Raji (cell line): ENCODE data around the gene SUSD1.

Source experiments
- POLR2A ChIP-seq: IDR thresholded peaks from 2 replicates; pipeline ENCODE4 v1.6.1; 2011; ENCODE audit warnings: low read depth, low read length, control low read depth; ENCODE audit not compliant: insufficient read depth

Gene SUSD1

DNA sequence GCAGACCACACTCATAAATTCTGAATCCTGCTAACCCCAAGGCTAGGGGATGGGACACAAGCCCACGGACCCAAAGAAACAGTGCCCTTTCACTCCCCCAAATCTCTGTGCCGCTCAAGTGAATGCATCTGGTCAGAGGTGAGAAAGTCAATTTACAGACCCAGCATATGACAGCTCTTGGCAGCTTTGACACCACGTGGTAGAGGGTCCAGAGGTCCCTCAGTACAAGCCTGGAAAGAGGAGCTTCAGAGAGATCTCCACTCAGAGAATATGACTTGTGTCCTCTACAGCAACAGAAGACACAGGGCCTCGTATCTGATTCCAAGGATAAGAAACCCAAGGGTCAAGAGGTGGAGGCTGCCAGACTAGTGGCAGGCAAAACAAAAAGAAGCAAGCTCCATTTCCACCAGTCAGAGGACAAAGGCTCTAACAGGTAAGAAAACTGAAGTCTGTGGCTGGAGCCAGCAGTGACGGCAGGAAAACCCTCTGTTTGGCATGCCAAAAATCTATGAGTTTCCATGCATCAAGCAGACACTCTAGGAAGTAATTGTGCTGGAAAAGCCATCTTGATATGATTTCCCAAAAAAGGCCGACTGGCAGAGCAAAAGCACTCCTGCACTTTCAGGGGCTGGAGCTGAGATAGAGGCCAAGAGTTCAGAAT lies 139.8 kb downstream of the SUSD1 start:
- no peak for TF ChIP-seq POLR2A

DNA sequence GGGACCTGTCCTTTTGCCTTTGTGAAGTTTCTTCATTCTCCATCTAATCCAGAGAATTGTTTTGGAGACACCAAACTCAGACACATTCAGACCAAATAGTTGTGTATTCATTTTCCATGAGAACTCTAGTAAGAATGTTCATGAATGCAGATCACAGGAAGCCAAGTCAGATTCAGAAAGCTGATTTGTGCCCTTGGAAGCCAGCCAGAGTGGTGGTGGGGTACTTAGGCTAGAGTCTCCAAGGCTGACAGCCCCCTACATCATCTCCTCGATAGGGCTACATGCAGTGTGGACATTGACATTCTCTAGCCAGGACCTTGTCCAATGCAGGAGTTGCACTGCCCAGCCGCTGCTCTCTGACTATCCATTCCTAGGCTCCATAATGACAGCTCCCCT lies 140.9 kb downstream of the SUSD1 start:
- TF ChIP-seq POLR2A, result no peak

- no peak for TF ChIP-seq POLR2A
Observed at GRCh38 chr9:112033237-112034215, 141.6 kb downstream of the SUSD1 start.

- no peak for TF ChIP-seq POLR2A
Observed at GRCh38 chr9:112032743-112033142, 142.4 kb downstream of the SUSD1 start.

DNA sequence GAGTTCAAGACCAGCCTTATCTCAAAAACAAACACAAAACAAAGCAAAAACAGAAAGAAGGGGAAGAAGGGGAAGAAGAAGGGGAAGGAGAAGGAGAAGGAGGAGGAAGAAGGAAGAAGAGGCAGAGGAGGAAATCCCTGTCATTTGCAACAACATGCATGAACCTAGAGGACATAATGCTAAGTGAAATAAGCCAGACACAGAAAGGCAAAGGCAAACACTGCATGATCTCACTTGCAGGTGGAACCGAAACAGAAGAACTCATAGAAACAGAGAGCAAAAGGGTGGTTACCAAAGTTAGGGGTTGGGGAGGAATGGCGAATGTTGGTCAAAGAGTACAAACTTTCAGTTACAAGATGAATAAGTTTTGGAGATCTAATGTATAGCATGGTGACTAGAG lies 143.1 kb downstream of the SUSD1 start:
- TF ChIP-seq POLR2A, result no peak

GRCh38 chr9:112031400-112031799 lies 143.7 kb downstream of the SUSD1 start:
- TF ChIP-seq POLR2A, result no peak

DNA sequence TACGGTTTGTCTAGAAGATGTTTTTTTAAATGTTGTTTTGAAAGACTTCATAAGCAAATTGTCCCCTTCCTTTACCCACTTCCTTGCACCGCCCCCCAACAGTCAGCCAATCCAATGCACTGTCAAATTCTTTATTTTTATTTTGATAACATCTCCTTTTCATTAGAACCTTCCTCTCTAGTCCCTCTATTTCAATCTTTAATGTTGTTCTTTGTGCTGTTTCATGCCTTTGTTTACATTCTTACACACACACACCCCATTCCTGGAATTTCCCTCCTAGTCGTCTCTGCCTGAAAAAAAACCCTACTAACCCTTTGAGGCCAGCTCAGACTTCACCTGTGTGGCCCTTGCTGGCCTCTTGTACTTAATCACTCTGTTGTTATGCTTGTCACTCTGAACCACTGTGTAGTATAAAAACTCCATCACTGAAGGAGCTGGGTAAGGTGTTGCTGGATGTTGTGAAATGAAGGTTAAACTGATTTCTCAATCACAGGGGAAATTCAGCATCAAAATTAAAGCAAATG lies 145.1 kb downstream of the SUSD1 start:
- no peak for TF ChIP-seq POLR2A

DNA sequence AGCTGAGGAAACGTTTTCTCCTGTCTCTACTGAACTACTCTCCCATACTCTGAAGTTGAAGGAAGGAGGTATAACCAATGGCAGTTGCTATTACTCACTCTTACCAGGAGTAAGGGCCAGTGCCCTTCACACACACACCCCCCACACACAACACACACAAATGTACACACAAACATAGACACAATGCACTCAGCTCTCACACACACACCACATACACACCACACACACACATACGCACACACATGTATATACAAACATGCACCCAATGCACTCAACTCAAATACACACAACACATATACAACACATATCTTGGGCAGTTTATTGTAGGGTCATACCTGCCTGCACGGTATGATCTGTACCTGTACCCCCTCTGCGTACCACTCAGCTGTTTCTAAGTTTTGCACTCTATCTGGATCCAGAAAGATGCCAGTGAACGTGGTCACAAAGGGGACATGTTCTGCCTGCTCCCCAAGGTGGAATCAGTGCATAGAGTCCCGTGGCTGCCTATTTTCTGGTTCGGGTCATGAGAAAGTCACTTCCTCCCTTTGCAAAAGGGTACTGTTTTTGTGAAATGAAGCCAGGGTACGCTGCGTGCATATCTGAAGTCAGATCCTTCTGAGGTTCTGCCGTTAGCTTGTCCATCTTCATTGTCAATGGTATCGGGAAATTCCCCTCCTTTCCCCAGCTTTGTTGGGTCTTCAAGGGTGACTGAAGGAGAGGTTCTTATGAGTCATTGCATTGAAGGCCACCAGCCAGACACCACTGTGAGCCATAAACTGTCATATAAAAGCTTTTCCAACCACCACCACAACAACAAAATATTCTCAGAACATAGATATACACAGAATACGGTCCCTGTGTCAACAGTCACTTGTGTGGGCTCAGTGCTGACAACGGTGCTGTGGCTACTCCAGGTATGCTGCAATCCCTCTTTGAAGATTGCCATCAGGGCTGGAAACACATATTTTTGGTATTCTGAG lies 146.6 kb downstream of the SUSD1 start:
- TF ChIP-seq POLR2A, result no peak

DNA sequence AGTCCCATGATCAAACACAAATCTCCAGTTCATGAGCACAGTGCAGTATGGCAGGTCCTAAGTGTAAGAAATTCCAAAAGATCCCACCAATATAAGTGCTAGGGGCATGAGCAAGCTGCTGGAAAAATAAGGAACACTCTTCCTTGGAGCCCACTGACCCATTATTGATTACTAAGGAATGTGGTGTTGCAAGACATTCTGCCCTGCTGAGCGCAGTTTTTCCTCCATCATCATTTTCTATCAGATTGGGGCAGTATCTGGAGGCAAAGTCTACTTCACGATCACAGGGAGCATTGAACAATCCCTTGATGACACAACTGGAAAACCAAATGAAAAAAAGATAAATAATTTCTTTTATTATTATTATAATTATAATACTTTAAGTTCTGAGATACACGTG lies 149.2 kb downstream of the SUSD1 start:
- TF ChIP-seq POLR2A, result no peak

DNA sequence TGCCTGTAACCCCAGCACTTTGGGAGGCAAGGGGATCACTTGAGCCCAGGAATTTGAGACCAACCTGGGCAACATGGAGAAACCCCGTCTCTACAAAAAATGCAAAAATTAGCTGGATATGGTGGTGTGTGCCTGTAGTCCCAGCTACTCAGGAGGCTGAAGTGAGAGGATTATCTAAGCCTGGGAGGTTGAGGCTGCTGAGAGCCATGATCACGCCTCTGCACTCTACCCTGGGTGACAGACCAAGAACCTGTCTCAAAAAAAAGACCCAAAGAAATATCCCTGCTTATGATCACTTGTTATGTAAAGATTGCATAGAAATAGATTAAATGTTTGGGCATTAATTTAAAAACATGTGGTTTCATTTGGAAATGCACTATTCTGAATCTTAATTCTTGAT lies 153.4 kb downstream of the SUSD1 start:
- TF ChIP-seq POLR2A, result no peak

GRCh38 chr9:112020680-112021596 lies 154.2 kb downstream of the SUSD1 start:
- TF ChIP-seq POLR2A, result no peak

DNA sequence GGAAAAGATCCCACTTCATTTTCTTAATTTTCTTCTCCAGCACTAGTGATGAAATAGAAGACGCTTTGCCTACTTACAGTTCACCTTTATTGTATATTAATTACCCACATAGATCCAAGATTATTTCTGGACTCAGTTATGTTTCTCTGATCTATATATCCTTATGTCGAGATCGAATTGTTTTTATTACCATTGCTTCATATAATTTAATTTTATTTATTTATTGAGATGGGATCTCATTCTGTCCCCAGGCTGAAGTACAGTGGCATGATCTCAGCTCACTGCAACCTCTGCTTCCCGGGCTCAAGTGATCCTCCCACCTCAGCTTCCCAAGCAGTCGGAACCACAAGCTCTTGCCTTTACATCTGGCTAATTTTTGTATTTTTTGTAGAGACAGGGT lies 157.2 kb downstream of the SUSD1 start:
- no peak for TF ChIP-seq POLR2A

DNA sequence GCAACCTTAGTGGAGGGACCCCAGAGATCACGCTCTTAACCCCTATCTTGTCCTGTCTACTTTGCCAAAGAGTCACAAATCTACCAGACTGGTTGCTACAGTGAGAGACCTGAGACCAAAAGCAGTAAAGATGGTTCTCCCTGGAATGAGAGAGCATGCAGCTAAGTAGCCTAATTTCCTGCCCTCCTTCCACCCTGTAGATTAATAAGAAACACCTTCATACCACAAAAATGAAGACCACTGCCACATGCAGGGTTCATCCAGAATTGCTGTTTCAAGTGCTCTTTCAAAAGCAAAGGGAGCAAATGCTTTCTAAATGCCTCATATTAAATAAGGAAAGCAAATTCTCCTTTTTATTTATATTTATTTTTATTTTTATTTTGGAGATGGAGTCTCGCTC lies 159.4 kb downstream of the SUSD1 start:
- no peak for TF ChIP-seq POLR2A

DNA sequence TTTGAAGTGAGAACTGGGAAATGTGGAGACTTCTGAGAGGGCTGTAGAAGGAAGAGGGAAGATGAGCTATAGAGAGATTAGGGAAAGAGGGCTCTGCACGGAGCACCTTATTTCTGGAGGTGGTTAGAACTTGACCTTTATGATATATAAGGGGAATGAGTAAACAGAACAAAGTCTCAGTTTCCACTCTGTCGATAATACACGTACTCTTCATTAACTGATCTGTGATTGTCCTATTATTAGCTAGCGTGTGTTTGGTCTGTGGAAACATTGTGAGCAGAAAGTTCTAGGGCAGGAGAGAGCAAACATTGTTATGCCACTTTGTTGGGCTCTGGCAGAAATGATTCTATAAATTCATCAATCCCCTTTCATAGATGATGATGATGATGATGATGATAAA lies 159.9 kb downstream of the SUSD1 start:
- no peak for TF ChIP-seq POLR2A
